ENCODE measurements around the gene MYO6.
A peak's percentile ranks its signal among the peaks of the same experiment; 100 is the strongest.
"Not testable (repeated sequence)": the region's sequence is repeated elsewhere in the genome, so short reads cannot be mapped to it uniquely, and the experiment has no call there.

Gene MYO6

GRCh38 chr6:75748743-75749538 is at the start of gene MYO6:
Gene MYO6, plus strand, starts transcription at chr6:75749239. Its CDS starts 68,309 bp downstream, at chr6:75817548.
- peak; percentile 62 for DNase-seq

DNA sequence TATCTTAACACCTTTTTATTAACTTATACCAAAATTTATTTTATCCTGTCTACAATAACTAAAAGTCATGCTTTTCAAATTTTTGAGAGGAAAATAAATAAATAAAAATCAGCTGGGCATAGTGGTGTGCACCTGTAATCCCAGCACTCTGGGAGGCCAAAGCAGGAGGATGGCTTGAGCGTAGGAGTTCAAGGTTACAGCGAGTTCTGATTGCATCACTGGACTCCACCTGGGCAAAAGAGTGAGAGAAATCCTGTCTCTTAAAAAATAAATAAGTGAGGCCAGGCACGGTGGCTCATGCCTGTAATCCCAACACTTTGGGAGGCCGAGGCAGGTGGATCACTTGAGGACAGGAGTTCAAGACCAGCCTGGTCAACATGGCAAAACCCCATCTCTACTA is 40.7 kb upstream of the MYO6 start:
- not testable (repeated sequence) for DNase-seq

- no peak for DNase-seq
These were observed 37.9 kb upstream of the MYO6 start for GRCh38 chr6:75711173-75711572.

- DNase-seq: no peak
These were observed 29.9 kb upstream of the MYO6 start for GRCh38 chr6:75719133-75719532.

GRCh38 chr6:75723382-75723781 is 25.7 kb upstream of the MYO6 start:
- no peak for DNase-seq

GRCh38 chr6:75727206-75727605 is 21.8 kb upstream of the MYO6 start:
- DNase-seq: no peak

- DNase-seq: not testable (repeated sequence)
These were observed 18.0 kb upstream of the MYO6 start for GRCh38 chr6:75731029-75731428.

GRCh38 chr6:75735491-75736186 is 13.4 kb upstream of the MYO6 start:
- no peak for DNase-seq

GRCh38 chr6:75743971-75744370 is 5.1 kb upstream of the MYO6 start:
- DNase-seq: no peak

GRCh38 chr6:75745404-75745803 is 3.6 kb upstream of the MYO6 start:
- no peak for DNase-seq

- DNase-seq: no peak
These were observed 2.8 kb upstream of the MYO6 start for GRCh38 chr6:75746221-75746620.

GRCh38 chr6:75747152-75747992 is 1.7 kb upstream of the MYO6 start:
- DNase-seq: no peak

DNA sequence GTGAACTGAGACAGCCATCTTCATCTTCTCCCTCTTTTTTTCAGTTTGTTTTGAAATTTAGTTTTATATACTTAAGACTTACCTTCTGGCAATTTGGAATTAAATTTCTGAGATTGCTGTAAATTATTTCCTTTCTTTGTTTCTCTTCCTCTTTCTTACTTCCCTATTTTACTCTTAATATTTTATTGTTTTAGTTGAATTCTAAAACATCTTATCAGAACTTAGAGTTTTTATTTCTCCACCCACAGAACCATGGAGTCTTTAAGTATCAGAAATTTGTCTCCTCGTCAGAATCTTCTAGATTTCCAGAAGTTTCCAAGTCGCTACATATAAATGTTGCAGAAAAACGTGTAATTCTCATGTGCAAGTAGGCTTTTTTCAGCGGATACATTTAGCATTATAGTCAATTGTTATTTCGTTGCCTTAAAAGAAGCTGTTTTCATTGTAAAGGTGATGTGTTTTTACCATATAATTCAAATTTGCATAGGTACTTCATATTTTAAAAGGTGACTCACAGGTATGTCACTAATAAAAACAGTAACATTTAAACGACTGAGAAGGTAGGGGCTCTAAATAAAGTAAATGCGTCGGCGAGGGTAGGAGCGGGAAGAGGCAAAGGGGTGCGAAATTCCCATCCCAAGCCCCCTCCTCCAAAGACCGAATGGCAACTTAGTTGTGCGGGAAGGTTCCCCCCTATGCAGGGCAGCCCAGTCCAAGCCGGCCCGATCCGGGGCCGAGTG is 866 bp upstream of the MYO6 start:
- DNase-seq: no peak

- DNase-seq: no peak
These were observed 2.4 kb downstream of the MYO6 start for GRCh38 chr6:75751443-75751842.

DNA sequence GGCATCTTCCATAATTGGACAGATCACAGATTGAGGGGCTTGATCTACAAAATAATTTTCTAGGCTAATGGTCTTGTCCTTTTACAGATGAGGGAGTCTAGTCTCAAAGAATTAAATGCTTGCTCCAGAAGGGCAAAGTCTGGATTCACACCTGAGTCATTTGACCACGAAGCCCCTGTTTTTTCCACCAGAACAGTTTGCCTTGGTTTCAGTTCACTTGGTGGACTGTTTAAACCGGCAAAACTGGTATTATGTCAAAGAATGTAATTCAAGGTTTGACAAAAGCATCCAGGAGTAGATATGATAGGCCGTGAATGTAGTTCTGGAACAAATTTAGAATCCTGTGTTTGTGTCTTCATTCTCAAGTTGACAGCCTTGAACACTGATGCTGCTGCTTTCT is 3.3 kb downstream of the MYO6 start:
- no peak for DNase-seq

DNA sequence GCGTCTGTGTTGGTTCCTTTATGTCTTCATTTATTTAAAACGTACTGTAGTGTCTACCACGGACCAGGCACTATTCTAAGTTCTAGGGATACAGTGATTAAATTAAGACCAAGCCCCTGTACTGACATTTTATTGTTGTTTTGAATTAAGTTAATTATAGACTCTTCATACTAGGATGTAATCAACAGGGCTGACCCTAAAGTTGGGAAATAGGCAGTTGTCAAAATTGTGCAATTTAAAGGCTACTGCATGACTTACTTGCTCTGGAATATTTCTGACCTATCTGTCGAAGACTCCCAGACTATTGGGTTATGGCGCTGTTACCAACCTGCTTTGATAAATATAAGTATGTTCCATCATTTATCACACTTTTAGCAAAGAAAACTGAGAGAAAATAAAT is 6.7 kb downstream of the MYO6 start:
- DNase-seq: no peak

DNA sequence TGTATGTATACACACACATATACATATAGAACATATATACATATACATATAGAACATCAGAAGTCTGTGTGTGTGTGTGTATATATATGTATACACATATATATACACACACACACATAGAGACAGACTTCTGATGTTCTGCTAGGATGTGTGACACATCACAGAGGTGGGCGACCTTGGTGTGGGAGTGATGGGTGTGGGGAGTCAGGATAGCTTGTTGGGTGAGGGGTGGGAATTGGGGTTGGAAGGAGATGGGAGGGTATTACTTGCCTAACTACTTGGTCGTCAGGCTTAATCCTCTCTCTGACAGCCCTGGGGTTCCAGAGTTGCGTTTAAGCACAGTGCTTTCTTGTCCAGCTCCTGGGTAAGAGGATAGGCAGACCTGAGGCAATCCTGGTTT is 8.3 kb downstream of the MYO6 start:
- DNase-seq: no peak

- no peak for DNase-seq
These were observed 9.0 kb downstream of the MYO6 start for GRCh38 chr6:75758061-75758460.

- DNase-seq: no peak
These were observed 10.2 kb downstream of the MYO6 start for GRCh38 chr6:75759207-75759606.

GRCh38 chr6:75760320-75760719 is 11.3 kb downstream of the MYO6 start:
- DNase-seq: no peak

GRCh38 chr6:75761489-75761888 is 12.4 kb downstream of the MYO6 start:
- DNase-seq: no peak

GRCh38 chr6:75762063-75762462 is 13.0 kb downstream of the MYO6 start:
- no peak for DNase-seq

DNA sequence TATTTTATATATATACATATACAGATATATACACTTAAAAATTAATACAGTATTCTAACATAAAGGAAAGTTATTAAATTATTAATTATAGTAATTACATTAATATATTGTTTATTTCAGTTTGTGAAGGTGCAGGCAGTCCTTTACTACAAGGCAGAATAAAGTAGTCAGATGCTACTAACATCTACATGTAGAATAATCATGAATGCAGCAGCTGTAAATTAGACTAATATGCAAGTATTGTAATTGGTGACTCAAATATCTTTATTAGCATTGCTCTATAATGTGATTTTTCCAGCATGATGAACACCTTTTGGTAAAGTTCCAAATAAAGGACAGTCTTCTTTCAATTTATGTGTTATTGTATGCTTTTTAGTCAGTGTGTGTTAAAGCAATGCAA is 17.3 kb downstream of the MYO6 start:
- DNase-seq: no peak
